ENCODE measurements around the gene ARHGDIA.
"Not testable (repeated sequence)": the region's sequence is repeated elsewhere in the genome, so short reads cannot be mapped to it uniquely, and the experiment has no call there.

The ARHGDIA gene

GRCh38 chr17:81870981-81871386 lies at the start of gene ARHGDIA:
TSS of gene ARHGDIA (minus strand) at chr17:81871337. CDS start at chr17:81869930, 1,407 bp downstream.
- Mint-ChIP-seq H3K9me3 (no peaks in the 10 kb centered on the region), H3K4me3 (peak within 1 kb of the TSS; percentile 83), H3K27me3 (no peaks in the 10 kb centered on the region), H3K4me1 (ENCODE audit: low read depth) (peaks cover 52% of the 10 kb centered on the region), H3K27ac (peak within 1 kb of the TSS; percentile 95), H3K36me3 (ENCODE audit: low read depth) (peaks cover 57% of the 10 kb centered on the region)
- intact Hi-C loops (cut with micrococcal nuclease) = loop anchor here (1.0 kb wide), 2 partner anchors 10 to 20 kb away; partner anchors contain the start of genes ALYREF and ANAPC11

GRCh38 chr17:81918832-81919545 lies 47.9 kb upstream of the ARHGDIA start:
- Mint-ChIP-seq H3K36me3 (ENCODE audit: low read depth) (peaks cover 94% of the 10 kb centered on the region), H3K27me3 (no peaks in the 10 kb centered on the region), H3K27ac (peak overlapping the region; percentile 88), H3K4me1 (ENCODE audit: low read depth) (peaks cover 90% of the 10 kb centered on the region), H3K4me3 (peak overlapping the region; percentile 94), H3K9me3 (no peaks in the 10 kb centered on the region)
- intact Hi-C loops (cut with micrococcal nuclease) = no loop called here

GRCh38 chr17:81918333-81918669 lies 47.2 kb upstream of the ARHGDIA start:
- intact Hi-C loops (cut with micrococcal nuclease); H3K9me3 Mint-ChIP-seq; H3K27me3 Mint-ChIP-seq: not testable (repeated sequence)
- H3K36me3 Mint-ChIP-seq (ENCODE audit: low read depth) = peaks cover 99% of the 10 kb centered on the region
- H3K4me3 Mint-ChIP-seq = peak overlapping the region; percentile 94
- peak overlapping the region; percentile 88 for H3K27ac Mint-ChIP-seq
- peaks cover 90% of the 10 kb centered on the region for H3K4me1 Mint-ChIP-seq (ENCODE audit: low read depth)

- Mint-ChIP-seq H3K9me3 (no peaks in the 10 kb centered on the region), H3K27me3 (no peaks in the 10 kb centered on the region), H3K4me1 (ENCODE audit: low read depth) (peaks cover 90% of the 10 kb centered on the region), H3K36me3 (ENCODE audit: low read depth) (peaks cover 99% of the 10 kb centered on the region), H3K27ac (peak within 1 kb of the TSS; percentile 88), H3K4me3 (peak within 1 kb of the TSS; percentile 94)
- intact Hi-C loops (cut with micrococcal nuclease) = no loop called here
Measured at GRCh38 chr17:81917565-81918332, 46.6 kb upstream of the ARHGDIA start, which contains the start of gene SIRT7. TSS of gene SIRT7 (minus strand) at chr17:81918176. CDS start at chr17:81918131, 45 bp downstream.

GRCh38 chr17:81916234-81917001 lies 45.3 kb upstream of the ARHGDIA start:
- no peaks in the 10 kb centered on the region for H3K27me3 Mint-ChIP-seq
- H3K36me3 Mint-ChIP-seq (ENCODE audit: low read depth) = peaks cover 99% of the 10 kb centered on the region
- peak overlapping the region; percentile 88 for H3K27ac Mint-ChIP-seq
- peaks cover 91% of the 10 kb centered on the region for H3K4me1 Mint-ChIP-seq (ENCODE audit: low read depth)
- intact Hi-C loops (cut with micrococcal nuclease) = no loop called here
- H3K4me3 Mint-ChIP-seq = peak overlapping the region; percentile 94
- no peaks in the 10 kb centered on the region for H3K9me3 Mint-ChIP-seq

- H3K27ac Mint-ChIP-seq = no peak overlapping the region
- H3K9me3 Mint-ChIP-seq = no peaks in the 10 kb centered on the region
- H3K27me3 Mint-ChIP-seq = no peaks in the 10 kb centered on the region
- H3K4me1 Mint-ChIP-seq (ENCODE audit: low read depth) = peaks cover 83% of the 10 kb centered on the region
- H3K4me3 Mint-ChIP-seq = no peak overlapping the region
- intact Hi-C loops (cut with micrococcal nuclease) = no loop called here
- peaks cover 89% of the 10 kb centered on the region for H3K36me3 Mint-ChIP-seq (ENCODE audit: low read depth)
Measured at GRCh38 chr17:81915331-81915730, 44.2 kb upstream of the ARHGDIA start.

GRCh38 chr17:81914103-81914850 lies 43.1 kb upstream of the ARHGDIA start:
- peaks cover 83% of the 10 kb centered on the region for H3K4me1 Mint-ChIP-seq (ENCODE audit: low read depth)
- H3K9me3 Mint-ChIP-seq = no peaks in the 10 kb centered on the region
- H3K27me3 Mint-ChIP-seq = no peaks in the 10 kb centered on the region
- H3K27ac Mint-ChIP-seq = no peak overlapping the region
- H3K4me3 Mint-ChIP-seq = no peak overlapping the region
- peaks cover 82% of the 10 kb centered on the region for H3K36me3 Mint-ChIP-seq (ENCODE audit: low read depth)
- intact Hi-C loops (cut with micrococcal nuclease) = no loop called here

- intact Hi-C loops (cut with micrococcal nuclease) = no loop called here
- no peak overlapping the region for H3K4me3 Mint-ChIP-seq
- no peak overlapping the region for H3K27ac Mint-ChIP-seq
- H3K9me3 Mint-ChIP-seq = no peaks in the 10 kb centered on the region
- no peaks in the 10 kb centered on the region for H3K27me3 Mint-ChIP-seq
- H3K36me3 Mint-ChIP-seq (ENCODE audit: low read depth) = peaks cover 82% of the 10 kb centered on the region
- peaks cover 80% of the 10 kb centered on the region for H3K4me1 Mint-ChIP-seq (ENCODE audit: low read depth)
Measured at GRCh38 chr17:81913394-81914102, 42.4 kb upstream of the ARHGDIA start.

- intact Hi-C loops (cut with micrococcal nuclease) = no loop called here
- no peaks in the 10 kb centered on the region for H3K9me3 Mint-ChIP-seq
- H3K27ac Mint-ChIP-seq = no peak overlapping the region
Measured at GRCh38 chr17:81912441-81913309, 41.5 kb upstream of the ARHGDIA start.

GRCh38 chr17:81911969-81912368 lies 40.8 kb upstream of the ARHGDIA start:
- no peaks in the 10 kb centered on the region for H3K9me3 Mint-ChIP-seq
- peak overlapping the region; percentile 46 for H3K27ac Mint-ChIP-seq

More at GRCh38 chr17:81912441-81913309, 41.5 kb upstream of the ARHGDIA start:
- H3K36me3 Mint-ChIP-seq (ENCODE audit: low read depth) = peaks cover 82% of the 10 kb centered on the region
- H3K27me3 Mint-ChIP-seq = no peaks in the 10 kb centered on the region
- H3K4me3 Mint-ChIP-seq = no peak overlapping the region
- H3K4me1 Mint-ChIP-seq (ENCODE audit: low read depth) = peaks cover 78% of the 10 kb centered on the region

GRCh38 chr17:81911277-81911961 lies 40.3 kb upstream of the ARHGDIA start, which contains the start of gene PCYT2:
TSS of gene PCYT2 (minus strand) at chr17:81911399. CDS start at chr17:81911355, 44 bp downstream.
- intact Hi-C loops (cut with micrococcal nuclease) = no loop called here
- Mint-ChIP-seq H3K4me1 (ENCODE audit: low read depth) (peaks cover 68% of the 10 kb centered on the region), H3K9me3 (no peaks in the 10 kb centered on the region), H3K27me3 (no peaks in the 10 kb centered on the region), H3K36me3 (ENCODE audit: low read depth) (peaks cover 83% of the 10 kb centered on the region), H3K4me3 (peak within 1 kb of the TSS; percentile 76), H3K27ac (peak within 1 kb of the TSS; percentile 46)

More at GRCh38 chr17:81911969-81912368, 40.8 kb upstream of the ARHGDIA start:
- intact Hi-C loops (cut with micrococcal nuclease) = no loop called here
- Mint-ChIP-seq H3K36me3 (ENCODE audit: low read depth) (peaks cover 83% of the 10 kb centered on the region), H3K4me3 (peak overlapping the region; percentile 54), H3K27me3 (no peaks in the 10 kb centered on the region), H3K4me1 (ENCODE audit: low read depth) (peaks cover 74% of the 10 kb centered on the region)

Measured in dendritic cell treated with granulocyte-macrophage colony-stimulating factor and Interleukin-4, amounts not matched to agents 40 ng/mL and 50 ng/mL, for 4 days (primary cell).